ENCODE data around the gene CAPN2.

DNA sequence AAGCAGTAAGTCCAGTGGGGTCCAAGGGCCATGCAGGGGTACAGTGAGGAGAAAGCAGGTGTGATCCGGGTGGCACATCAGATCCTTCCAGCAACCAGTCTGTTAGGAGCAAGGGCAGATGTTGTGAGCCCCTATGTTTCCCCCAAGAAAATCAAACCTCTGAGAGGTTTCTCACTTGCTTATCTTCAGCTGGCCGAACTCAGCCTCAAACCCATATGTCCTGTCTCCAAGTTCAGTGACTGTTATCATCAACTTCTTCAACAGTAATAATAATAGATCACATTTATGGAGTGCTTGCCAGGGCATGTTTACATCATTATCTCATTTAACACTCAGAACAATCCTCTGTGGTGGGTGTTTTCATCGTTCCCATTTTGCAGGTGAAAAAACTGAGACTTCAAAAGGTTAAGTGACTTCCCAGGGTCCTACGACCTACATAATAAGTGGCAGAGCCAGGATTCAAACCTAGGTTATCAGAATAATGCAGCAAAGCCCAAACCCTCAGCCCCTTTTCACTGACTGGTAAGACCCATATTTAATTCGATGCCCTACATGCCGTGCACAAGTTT lies 3.3 kb downstream of the CAPN2 start:
- TF ChIP-seq, protein P1, sequence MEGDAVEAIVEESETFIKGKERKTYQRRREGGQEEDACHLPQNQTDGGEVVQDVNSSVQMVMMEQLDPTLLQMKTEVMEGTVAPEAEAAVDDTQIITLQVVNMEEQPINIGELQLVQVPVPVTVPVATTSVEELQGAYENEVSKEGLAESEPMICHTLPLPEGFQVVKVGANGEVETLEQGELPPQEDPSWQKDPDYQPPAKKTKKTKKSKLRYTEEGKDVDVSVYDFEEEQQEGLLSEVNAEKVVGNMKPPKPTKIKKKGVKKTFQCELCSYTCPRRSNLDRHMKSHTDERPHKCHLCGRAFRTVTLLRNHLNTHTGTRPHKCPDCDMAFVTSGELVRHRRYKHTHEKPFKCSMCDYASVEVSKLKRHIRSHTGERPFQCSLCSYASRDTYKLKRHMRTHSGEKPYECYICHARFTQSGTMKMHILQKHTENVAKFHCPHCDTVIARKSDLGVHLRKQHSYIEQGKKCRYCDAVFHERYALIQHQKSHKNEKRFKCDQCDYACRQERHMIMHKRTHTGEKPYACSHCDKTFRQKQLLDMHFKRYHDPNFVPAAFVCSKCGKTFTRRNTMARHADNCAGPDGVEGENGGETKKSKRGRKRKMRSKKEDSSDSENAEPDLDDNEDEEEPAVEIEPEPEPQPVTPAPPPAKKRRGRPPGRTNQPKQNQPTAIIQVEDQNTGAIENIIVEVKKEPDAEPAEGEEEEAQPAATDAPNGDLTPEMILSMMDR (IDR thresholded peaks at IDR 0.05; ENCODE audit: insufficient read depth, low read depth, low read length) = no peak
- TF ChIP-seq EZH2 (IDR thresholded peaks at IDR 0.05; ENCODE audit: insufficient read depth, low read length) = no peak

All from astrocyte (in vitro differentiated cells and primary cell).